ENCODE measurements around the gene IFNG-AS1. TPM values are rescaled to one million over a fixed set of nuclear protein-coding genes. Genes with fewer than 3 reads are reported as not detected.

IFNG-AS1 gene
- total RNA-seq, 2 experiments from 2014 or later = 0.55 to 1.1 TPM

DNA sequence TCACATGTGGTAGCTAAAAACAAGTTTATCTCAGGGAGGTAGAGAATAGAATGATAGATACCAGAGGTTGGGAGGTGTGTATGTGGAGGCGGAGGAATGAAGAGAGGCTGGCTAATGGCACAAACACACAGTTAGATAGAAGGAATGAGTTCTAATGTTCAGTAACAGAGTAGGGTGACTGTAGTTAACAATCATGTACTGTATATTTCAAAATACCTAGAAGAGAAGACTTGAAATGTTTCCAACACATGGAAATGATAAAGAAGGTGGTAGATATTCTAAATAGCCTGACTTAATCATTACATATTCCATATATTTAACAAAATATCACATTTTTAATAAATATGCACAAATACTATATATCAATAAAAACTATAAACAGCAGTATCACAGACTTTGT, 8.9 kb upstream of the IFNG-AS1 start:
- POLR2A ChIA-PET = no interaction called here
- Mint-ChIP-seq H3K4me3 (no peak overlapping the region), H3K9me3 (no peaks in the 10 kb centered on the region), H3K4me1 (ENCODE audit: low read depth) (no peaks in the 10 kb centered on the region), H3K27me3 (no peaks in the 10 kb centered on the region), H3K36me3 (ENCODE audit: low read depth) (no peaks in the 10 kb centered on the region), H3K27ac (no peak overlapping the region)
- Histone ChIP-seq H3K36me3 (ENCODE audit: insufficient read depth, low read length) (no peaks in the 10 kb centered on the region), H3K9me3 (ENCODE audit: control insufficient read depth in 1 of 2, insufficient read depth in 1 of 2, low read length in 2 of 2) (no peaks in the 10 kb centered on the region), H3K4me3 (ENCODE audit: low read length) (no peak overlapping the region), H3K27ac (ENCODE audit: low read depth in 1 of 2, low read length in 2 of 2) (no peak overlapping the region), H3K4me1 (ENCODE audit: insufficient read depth, low read length) (no peaks in the 10 kb centered on the region), H3K27me3 (ENCODE audit: control insufficient read depth in 1 of 2, insufficient read depth in 2 of 2, low read length in 2 of 2) (no peaks in the 10 kb centered on the region)
- intact Hi-C loops (cut with DNase I, micrococcal nuclease) = no loop called here
- TF ChIP-seq, protein P1, sequence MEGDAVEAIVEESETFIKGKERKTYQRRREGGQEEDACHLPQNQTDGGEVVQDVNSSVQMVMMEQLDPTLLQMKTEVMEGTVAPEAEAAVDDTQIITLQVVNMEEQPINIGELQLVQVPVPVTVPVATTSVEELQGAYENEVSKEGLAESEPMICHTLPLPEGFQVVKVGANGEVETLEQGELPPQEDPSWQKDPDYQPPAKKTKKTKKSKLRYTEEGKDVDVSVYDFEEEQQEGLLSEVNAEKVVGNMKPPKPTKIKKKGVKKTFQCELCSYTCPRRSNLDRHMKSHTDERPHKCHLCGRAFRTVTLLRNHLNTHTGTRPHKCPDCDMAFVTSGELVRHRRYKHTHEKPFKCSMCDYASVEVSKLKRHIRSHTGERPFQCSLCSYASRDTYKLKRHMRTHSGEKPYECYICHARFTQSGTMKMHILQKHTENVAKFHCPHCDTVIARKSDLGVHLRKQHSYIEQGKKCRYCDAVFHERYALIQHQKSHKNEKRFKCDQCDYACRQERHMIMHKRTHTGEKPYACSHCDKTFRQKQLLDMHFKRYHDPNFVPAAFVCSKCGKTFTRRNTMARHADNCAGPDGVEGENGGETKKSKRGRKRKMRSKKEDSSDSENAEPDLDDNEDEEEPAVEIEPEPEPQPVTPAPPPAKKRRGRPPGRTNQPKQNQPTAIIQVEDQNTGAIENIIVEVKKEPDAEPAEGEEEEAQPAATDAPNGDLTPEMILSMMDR (IDR thresholded peaks at IDR 0.05) = no peak
- no peak for DNase-seq
- CTCF ChIA-PET = no interaction called here
- no peak for ATAC-seq (ENCODE audit: poor library complexity)

DNA sequence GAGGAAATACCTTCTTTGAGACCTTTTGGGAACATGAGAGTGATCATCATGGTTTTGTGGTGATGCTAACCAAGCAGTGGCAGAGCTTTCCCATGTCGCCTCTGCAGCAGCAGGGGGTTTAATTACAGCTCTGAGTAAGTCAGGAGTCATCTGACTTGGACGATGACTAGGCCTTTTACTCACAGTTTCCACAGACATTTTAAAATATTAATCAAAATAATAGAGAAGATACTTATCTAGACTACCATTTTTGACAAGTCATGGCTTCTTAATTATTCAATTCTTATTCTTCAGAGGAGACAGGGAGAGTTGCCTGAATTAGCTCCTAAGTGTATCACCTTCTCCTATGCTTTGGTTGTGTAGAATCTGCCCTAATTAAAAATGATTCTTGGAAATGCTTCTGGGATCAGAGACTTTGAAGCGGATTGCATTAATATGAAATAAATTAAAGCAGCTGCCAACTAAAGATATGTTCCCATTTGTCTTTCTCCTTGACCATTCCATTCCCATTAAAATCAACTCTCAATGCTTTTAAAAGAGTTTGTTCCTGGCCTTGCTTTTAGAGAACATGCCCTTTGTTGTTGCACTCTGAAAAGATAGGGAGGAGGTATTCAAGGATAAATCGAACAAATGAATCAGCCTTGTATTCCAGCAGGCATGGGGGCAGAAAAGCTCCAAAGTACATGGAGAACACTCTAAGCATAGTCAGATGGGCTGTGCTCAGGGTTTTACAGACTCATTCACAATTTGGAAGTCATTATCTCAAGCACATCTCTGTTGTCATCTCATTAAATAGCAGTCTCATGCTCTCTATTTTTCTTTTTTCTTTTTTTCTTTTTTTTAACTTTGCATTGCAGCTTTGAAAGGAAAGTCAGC, 7.7 kb upstream of the IFNG-AS1 start:
- Mint-ChIP-seq H3K9me3 (no peaks in the 10 kb centered on the region), H3K4me3 (no peak overlapping the region), H3K27me3 (no peaks in the 10 kb centered on the region), H3K4me1 (ENCODE audit: low read depth) (no peaks in the 10 kb centered on the region), H3K36me3 (ENCODE audit: low read depth) (no peaks in the 10 kb centered on the region), H3K27ac (no peak overlapping the region)
- no peaks in the 10 kb centered on the region for H3K4me1 ChIP-seq (ENCODE audit: insufficient read depth, low read length)
- DNase-seq (no peak), ATAC-seq (ENCODE audit: poor library complexity) (no peak)
- no peaks in the 10 kb centered on the region for H3K36me3 ChIP-seq (ENCODE audit: insufficient read depth, low read length)
- intact Hi-C loops (cut with DNase I, micrococcal nuclease) = no loop called here
- POLR2A ChIA-PET = no interaction called here
- H3K4me3 ChIP-seq (ENCODE audit: low read length) = no peak overlapping the region
- H3K27ac ChIP-seq (ENCODE audit: low read depth in 1 of 2, low read length in 2 of 2) = no peak overlapping the region
- CTCF ChIA-PET = no interaction called here
- TF ChIP-seq, protein P1 (IDR thresholded peaks at IDR 0.05) = no peak
- H3K9me3 ChIP-seq (ENCODE audit: control insufficient read depth in 1 of 2, insufficient read depth in 1 of 2, low read length in 2 of 2) = no peaks in the 10 kb centered on the region
- no peaks in the 10 kb centered on the region for H3K27me3 ChIP-seq (ENCODE audit: control insufficient read depth in 1 of 2, insufficient read depth in 2 of 2, low read length in 2 of 2)

GRCh38 chr12:67982164-67982563, 7.1 kb upstream of the IFNG-AS1 start:
- TF ChIP-seq, protein P1 (IDR thresholded peaks at IDR 0.05) = no peak
- H3K4me1 Mint-ChIP-seq (ENCODE audit: low read depth) = no peaks in the 10 kb centered on the region
- ATAC-seq (ENCODE audit: poor library complexity) (no peak), DNase-seq (no peak)
- Histone ChIP-seq H3K36me3 (ENCODE audit: insufficient read depth, low read length) (no peaks in the 10 kb centered on the region), H3K27me3 (ENCODE audit: control insufficient read depth in 1 of 2, insufficient read depth in 2 of 2, low read length in 2 of 2) (no peaks in the 10 kb centered on the region), H3K9me3 (ENCODE audit: control insufficient read depth in 1 of 2, insufficient read depth in 1 of 2, low read length in 2 of 2) (no peaks in the 10 kb centered on the region), H3K27ac (ENCODE audit: low read depth in 1 of 2, low read length in 2 of 2) (no peak overlapping the region), H3K4me3 (ENCODE audit: low read length) (no peak overlapping the region), H3K4me1 (ENCODE audit: insufficient read depth, low read length) (no peaks in the 10 kb centered on the region)
- H3K4me3 Mint-ChIP-seq = no peak overlapping the region
- no peak overlapping the region for H3K27ac Mint-ChIP-seq
- H3K9me3 Mint-ChIP-seq = no peaks in the 10 kb centered on the region
- intact Hi-C loops (cut with DNase I, micrococcal nuclease) = no loop called here
- ChIA-PET CTCF (no interaction called here), POLR2A (no interaction called here)
- no peaks in the 10 kb centered on the region for H3K27me3 Mint-ChIP-seq
- no peaks in the 10 kb centered on the region for H3K36me3 Mint-ChIP-seq (ENCODE audit: low read depth)
